Liver (tissue), 9 donors: ENCODE results near the gene PUS3. TPM values are rescaled to one million over a fixed set of nuclear protein-coding genes. Genes with fewer than 3 reads are reported as not detected.

Source experiments
- DNase-seq: peaks from one replicate; pipeline ENCODE4 v3.0.0-alpha.2; 2017; ENCODE audit warnings: low spot score
- H3K27ac ChIP-seq, 2 donors: one replicate each; pipeline ENCODE4 v1.7.0; 2013; ENCODE audit warnings: inconsistent platforms in 2 of 2, low read length in 2 of 2, control low read depth in 1 of 2, low read depth in 1 of 2, mild to moderate bottlenecking in 1 of 2
- H3K27me3 ChIP-seq, 4 donors: one replicate each; pipeline versions ENCODE4 v1.6.1 to v1.7.0; 2013; ENCODE audit warnings: low read length in 3 of 4, inconsistent platforms in 1 of 4, mild to moderate bottlenecking in 1 of 4, moderate library complexity in 1 of 4; ENCODE audit not compliant: control insufficient read depth in 4 of 4, insufficient read depth in 4 of 4
- H3K36me3 ChIP-seq, 4 donors: one replicate each; pipeline versions ENCODE4 v1.6.1 to v1.7.0; 2013; ENCODE audit warnings: low read length in 3 of 4, mild to moderate bottlenecking in 3 of 4, low read depth in 1 of 4, moderate library complexity in 1 of 4; ENCODE audit not compliant: control insufficient read depth in 4 of 4, insufficient read depth in 3 of 4
- H3K4me1 ChIP-seq, 4 donors: one replicate each; pipeline versions ENCODE4 v1.6.1 to v1.7.0; 2013; ENCODE audit warnings: low read length in 3 of 4, mild to moderate bottlenecking in 3 of 4, moderate library complexity in 1 of 4; ENCODE audit not compliant: control insufficient read depth in 4 of 4, insufficient read depth in 4 of 4
- H3K4me3 ChIP-seq, 3 donors: one replicate each; pipeline versions ENCODE4 v1.6.1 to v1.7.0; 2013; ENCODE audit warnings: low read length in 3 of 3, control low read depth in 1 of 3, low read depth in 1 of 3, mild to moderate bottlenecking in 1 of 3
- H3K9ac ChIP-seq, 2 donors: one replicate each; pipeline ENCODE4 v1.7.0; 2013; ENCODE audit warnings: low read length in 2 of 2, mild to moderate bottlenecking in 2 of 2, moderate library complexity in 2 of 2, control low read depth in 1 of 2, low read depth in 1 of 2
- H3K9me3 ChIP-seq, 4 donors: one replicate each; pipeline versions ENCODE4 v1.6.1 to v1.7.0; 2013; ENCODE audit warnings: low read length in 3 of 4; ENCODE audit not compliant: control insufficient read depth in 4 of 4
- FOXA1 ChIP-seq: IDR thresholded peaks from 2 replicates; pipeline ENCODE4 v1.6.1; 2016; ENCODE audit warnings: antibody characterized with exemption
- FOXA2 ChIP-seq: IDR thresholded peaks from 2 replicates; pipeline ENCODE4 v1.6.1; 2016; ENCODE audit warnings: antibody characterized with exemption
- HNF4A ChIP-seq, 2 donors: conservative IDR thresholded peaks; 2 replicates each; pipeline ENCODE4 v1.6.1; 2016; ENCODE audit warnings: antibody characterized with exemption in 2 of 2, mild to moderate bottlenecking in 2 of 2
- HNF4G ChIP-seq: IDR thresholded peaks from 2 replicates; pipeline ENCODE4 v1.6.1; 2016; ENCODE audit warnings: antibody characterized with exemption
- RAD21 ChIP-seq, 2 donors: IDR thresholded peaks; 2 replicates each; pipeline ENCODE4 v1.6.1; 2016; ENCODE audit warnings: antibody characterized with exemption in 2 of 2, mild to moderate bottlenecking in 2 of 2
- RXRA ChIP-seq, 2 donors: IDR thresholded peaks; 2 replicates each; pipeline ENCODE4 v1.6.1; 2017 to 2018; ENCODE audit warnings: antibody characterized with exemption in 2 of 2, mild to moderate bottlenecking in 1 of 2
- SP1 ChIP-seq: IDR thresholded peaks from 2 replicates; pipeline ENCODE4 v1.6.1; 2018; ENCODE audit warnings: antibody characterized with exemption, mild to moderate bottlenecking
- YY1 ChIP-seq: IDR thresholded peaks from 2 replicates; pipeline ENCODE4 v1.6.1; 2016; ENCODE audit warnings: antibody characterized with exemption, mild to moderate bottlenecking
- WGBS: extraction: QIAGEN DNeasy Blood & Tissue Kit; methylation state at CpG from one replicate; pipeline ENCODE4 v1.1.7; 2013; 5-methylcytosine and 5-hydroxymethylcytosine counted together
- polyA plus RNA-seq, 2 donors: library from polyadenylated mRNA; stranded (reverse) in 1 of 2; unstranded in 1 of 2; fragments of 200-250 nt in 1 of 2; fragments of >200 nt in 1 of 2; fragmentation: Nextera tagmentation in 1 of 2; extraction: Ambion mirVana in 1 of 2; gene quantifications; one replicate each; pipeline versions ENCODE4 v1.2.1 to v1.2.3, GENCODE V29; 2013 to 2015
- total RNA-seq, 2 donors: library from RNA; depleted of rRNA; stranded (reverse); fragments of >200 nt; gene quantifications; one replicate each; pipeline ENCODE4 v1.2.3, GENCODE V29; 2014
- TF ChIP-seq, protein P1 (sequence below): IDR thresholded peaks from 2 replicates; pipeline ENCODE4 v1.6.1; 2016; ENCODE audit warnings: antibody characterized with exemption
- TF ChIP-seq, protein P2 (sequence below): IDR thresholded peaks from 2 replicates; pipeline ENCODE4 v1.6.1; 2016; ENCODE audit warnings: antibody characterized with exemption
- TF ChIP-seq, protein P3 (sequence below): IDR thresholded peaks from 2 replicates; pipeline ENCODE4 v1.6.1; 2016; ENCODE audit warnings: antibody characterized with exemption, mild to moderate bottlenecking
- TF ChIP-seq, protein P4 (sequence below): IDR thresholded peaks from 2 replicates; pipeline ENCODE4 v1.6.1; 2016; ENCODE audit warnings: antibody characterized with exemption
- TF ChIP-seq, protein P5 (sequence below): fragments of 150-350 bp; IDR thresholded peaks from 2 replicates; pipeline ENCODE4 v1.5.1; 2017; ENCODE audit warnings: improper control_type of control experiment, low read depth, low read length; ENCODE audit not compliant: missing input control
- donor health status: healthy.
- donor health status: healthy.
- donor health status: healthy.
- donor health status: healthy.
- donor health status: healthy.

Gene PUS3
- total and polyA plus RNA-seq, 4 donors, result 15.5 to 22.2 (median 17.1) TPM

DNA sequence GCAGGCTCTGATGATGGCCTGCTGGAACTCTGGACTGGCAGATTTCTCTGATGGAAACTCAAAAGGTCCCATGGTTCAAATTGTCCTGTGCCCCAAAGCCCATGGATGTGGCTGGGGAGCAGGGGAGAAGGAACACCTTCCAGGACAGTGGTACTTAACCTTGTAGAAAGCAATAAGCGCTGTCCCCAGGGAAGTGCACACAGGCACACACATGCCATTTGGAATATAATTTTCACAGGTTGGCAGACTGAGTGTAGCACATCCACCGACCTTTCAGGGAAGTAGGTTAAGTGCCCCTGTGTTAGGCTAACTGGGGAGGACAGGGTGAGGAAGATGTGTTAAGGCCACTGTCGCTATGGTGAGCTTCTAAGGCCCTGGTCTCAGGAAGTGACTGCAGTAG, 19.1 kb upstream of the PUS3 start:
- H3K4me1 ChIP-seq, result peaks cover 3 to 15% (median 7%) of the 10 kb centered on the region in 4 donors
- no peak for DNase-seq
- no peak overlapping the region for H3K9ac ChIP-seq
- TF ChIP-seq FOXA2 (no peak), RAD21 (IDR thresholded peaks at IDR 0.05) (no peak), HNF4A (conservative IDR thresholded peaks at IDR 0.05) (no peak), FOXA1 (no peak), SP1 (no peak), RXRA (IDR thresholded peaks at IDR 0.05) (no peak)
- TF ChIP-seq, protein P1, sequence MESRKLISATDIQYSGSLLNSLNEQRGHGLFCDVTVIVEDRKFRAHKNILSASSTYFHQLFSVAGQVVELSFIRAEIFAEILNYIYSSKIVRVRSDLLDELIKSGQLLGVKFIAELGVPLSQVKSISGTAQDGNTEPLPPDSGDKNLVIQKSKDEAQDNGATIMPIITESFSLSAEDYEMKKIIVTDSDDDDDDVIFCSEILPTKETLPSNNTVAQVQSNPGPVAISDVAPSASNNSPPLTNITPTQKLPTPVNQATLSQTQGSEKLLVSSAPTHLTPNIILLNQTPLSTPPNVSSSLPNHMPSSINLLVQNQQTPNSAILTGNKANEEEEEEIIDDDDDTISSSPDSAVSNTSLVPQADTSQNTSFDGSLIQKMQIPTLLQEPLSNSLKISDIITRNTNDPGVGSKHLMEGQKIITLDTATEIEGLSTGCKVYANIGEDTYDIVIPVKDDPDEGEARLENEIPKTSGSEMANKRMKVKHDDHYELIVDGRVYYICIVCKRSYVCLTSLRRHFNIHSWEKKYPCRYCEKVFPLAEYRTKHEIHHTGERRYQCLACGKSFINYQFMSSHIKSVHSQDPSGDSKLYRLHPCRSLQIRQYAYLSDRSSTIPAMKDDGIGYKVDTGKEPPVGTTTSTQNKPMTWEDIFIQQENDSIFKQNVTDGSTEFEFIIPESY, result no peak
- TF ChIP-seq, protein P2, sequence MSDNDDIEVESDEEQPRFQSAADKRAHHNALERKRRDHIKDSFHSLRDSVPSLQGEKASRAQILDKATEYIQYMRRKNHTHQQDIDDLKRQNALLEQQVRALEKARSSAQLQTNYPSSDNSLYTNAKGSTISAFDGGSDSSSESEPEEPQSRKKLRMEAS, result no peak
- TF ChIP-seq, protein P3, sequence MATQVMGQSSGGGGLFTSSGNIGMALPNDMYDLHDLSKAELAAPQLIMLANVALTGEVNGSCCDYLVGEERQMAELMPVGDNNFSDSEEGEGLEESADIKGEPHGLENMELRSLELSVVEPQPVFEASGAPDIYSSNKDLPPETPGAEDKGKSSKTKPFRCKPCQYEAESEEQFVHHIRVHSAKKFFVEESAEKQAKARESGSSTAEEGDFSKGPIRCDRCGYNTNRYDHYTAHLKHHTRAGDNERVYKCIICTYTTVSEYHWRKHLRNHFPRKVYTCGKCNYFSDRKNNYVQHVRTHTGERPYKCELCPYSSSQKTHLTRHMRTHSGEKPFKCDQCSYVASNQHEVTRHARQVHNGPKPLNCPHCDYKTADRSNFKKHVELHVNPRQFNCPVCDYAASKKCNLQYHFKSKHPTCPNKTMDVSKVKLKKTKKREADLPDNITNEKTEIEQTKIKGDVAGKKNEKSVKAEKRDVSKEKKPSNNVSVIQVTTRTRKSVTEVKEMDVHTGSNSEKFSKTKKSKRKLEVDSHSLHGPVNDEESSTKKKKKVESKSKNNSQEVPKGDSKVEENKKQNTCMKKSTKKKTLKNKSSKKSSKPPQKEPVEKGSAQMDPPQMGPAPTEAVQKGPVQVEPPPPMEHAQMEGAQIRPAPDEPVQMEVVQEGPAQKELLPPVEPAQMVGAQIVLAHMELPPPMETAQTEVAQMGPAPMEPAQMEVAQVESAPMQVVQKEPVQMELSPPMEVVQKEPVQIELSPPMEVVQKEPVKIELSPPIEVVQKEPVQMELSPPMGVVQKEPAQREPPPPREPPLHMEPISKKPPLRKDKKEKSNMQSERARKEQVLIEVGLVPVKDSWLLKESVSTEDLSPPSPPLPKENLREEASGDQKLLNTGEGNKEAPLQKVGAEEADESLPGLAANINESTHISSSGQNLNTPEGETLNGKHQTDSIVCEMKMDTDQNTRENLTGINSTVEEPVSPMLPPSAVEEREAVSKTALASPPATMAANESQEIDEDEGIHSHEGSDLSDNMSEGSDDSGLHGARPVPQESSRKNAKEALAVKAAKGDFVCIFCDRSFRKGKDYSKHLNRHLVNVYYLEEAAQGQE, result no peak
- no peaks in the 10 kb centered on the region for H3K9me3 ChIP-seq
- WGBS, result 86% methylated on average over 3 of the region's 3 CpGs
- H3K27ac ChIP-seq, result no peak overlapping the region
- H3K4me3 ChIP-seq, result no peak overlapping the region
- H3K36me3 ChIP-seq, result no peaks in the 10 kb centered on the region
- H3K27me3 ChIP-seq, result no peaks in the 10 kb centered on the region

DNA sequence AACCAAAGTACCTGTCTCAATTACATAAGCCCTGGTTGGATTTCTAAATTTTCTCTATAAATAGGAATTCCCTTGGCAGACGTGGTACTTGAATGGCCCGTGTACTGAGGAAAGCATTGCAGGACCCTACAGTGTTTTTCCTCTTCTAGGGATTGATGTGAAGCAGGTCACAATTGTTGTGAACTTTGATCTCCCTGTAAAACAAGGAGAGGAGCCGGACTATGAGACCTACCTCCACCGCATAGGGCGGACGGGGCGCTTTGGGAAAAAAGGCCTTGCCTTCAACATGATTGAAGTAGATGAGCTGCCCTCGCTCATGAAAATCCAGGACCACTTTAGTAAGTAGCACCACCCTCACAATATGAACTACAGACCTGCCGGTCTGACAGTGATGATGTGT, 18.0 kb upstream of the PUS3 start:
- Histone ChIP-seq H3K27me3 (no peaks in the 10 kb centered on the region), H3K9ac (no peak overlapping the region), H3K4me1 (peaks cover 3 to 15% (median 7%) of the 10 kb centered on the region in 4 donors), H3K27ac (no peak overlapping the region), H3K4me3 (no peak overlapping the region), H3K9me3 (no peaks in the 10 kb centered on the region), H3K36me3 (no peaks in the 10 kb centered on the region)
- TF ChIP-seq, protein P4, sequence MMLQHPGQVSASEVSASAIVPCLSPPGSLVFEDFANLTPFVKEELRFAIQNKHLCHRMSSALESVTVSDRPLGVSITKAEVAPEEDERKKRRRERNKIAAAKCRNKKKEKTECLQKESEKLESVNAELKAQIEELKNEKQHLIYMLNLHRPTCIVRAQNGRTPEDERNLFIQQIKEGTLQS, result no peak
- TF ChIP-seq HNF4G (no peak), FOXA2 (no peak), RAD21 (IDR thresholded peaks at IDR 0.05) (no peak), YY1 (no peak), HNF4A (conservative IDR thresholded peaks at IDR 0.05) (no peak), SP1 (no peak)
- TF ChIP-seq, protein P3, result no peak
- TF ChIP-seq, protein P5, sequence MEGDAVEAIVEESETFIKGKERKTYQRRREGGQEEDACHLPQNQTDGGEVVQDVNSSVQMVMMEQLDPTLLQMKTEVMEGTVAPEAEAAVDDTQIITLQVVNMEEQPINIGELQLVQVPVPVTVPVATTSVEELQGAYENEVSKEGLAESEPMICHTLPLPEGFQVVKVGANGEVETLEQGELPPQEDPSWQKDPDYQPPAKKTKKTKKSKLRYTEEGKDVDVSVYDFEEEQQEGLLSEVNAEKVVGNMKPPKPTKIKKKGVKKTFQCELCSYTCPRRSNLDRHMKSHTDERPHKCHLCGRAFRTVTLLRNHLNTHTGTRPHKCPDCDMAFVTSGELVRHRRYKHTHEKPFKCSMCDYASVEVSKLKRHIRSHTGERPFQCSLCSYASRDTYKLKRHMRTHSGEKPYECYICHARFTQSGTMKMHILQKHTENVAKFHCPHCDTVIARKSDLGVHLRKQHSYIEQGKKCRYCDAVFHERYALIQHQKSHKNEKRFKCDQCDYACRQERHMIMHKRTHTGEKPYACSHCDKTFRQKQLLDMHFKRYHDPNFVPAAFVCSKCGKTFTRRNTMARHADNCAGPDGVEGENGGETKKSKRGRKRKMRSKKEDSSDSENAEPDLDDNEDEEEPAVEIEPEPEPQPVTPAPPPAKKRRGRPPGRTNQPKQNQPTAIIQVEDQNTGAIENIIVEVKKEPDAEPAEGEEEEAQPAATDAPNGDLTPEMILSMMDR, result no peak
- TF ChIP-seq, protein P2, result no peak
- no peak for DNase-seq
- WGBS, result 78% methylated on average over 9 of the region's 9 CpGs
